Endothelial cell of umbilical vein (primary cell): ENCODE measurements around the gene GIPR. TPM values are rescaled to one million over a fixed set of nuclear protein-coding genes. Genes with fewer than 3 reads are reported as not detected.
A peak's percentile ranks its signal among the peaks of the same experiment; 100 is the strongest.

Experiments used
- BruUV-seq: library from RNA; stranded (reverse); fragments of 400-500 nt; replicated peaks from 2 replicates; lab custom pipeline; 2021; lab: Mats Ljungman, UMichigan
- CTCF ChIA-PET: fragments of 300-600, 350-600 bp; sonication (Branson Sonifier 250); formaldehyde crosslinking; loops from one replicate; lab custom pipeline; 2021; ENCODE audit warnings: antibody characterized with exemption, inconsistent platforms; lab: Charles Lee
- POLR2A ChIA-PET: fragments of 300-600, 350-600 bp; sonication (Branson Sonifier 250); formaldehyde crosslinking; loops from one replicate; lab custom pipeline; 2021; ENCODE audit warnings: antibody characterized with exemption, inconsistent platforms; lab: Charles Lee
- DNase-seq: peaks from one replicate; pipeline ENCODE4 v3.0.0-alpha.2; 2011; ENCODE audit warnings: low read depth, low spot score
- FAIRE-seq: peaks from 2 replicates; lab custom pipeline; 2011; peaks lifted over from hg19 to GRCh38; lab: Jason Lieb, UNC
- H2AFZ ChIP-seq: 2 replicates; pipeline ENCODE4 v1.6.0; 2012; ENCODE audit warnings: low read depth, low read length, control low read depth, inconsistent platforms
- H3K27ac ChIP-seq: 2 replicates; pipeline ENCODE4 v1.5.1; 2011; ENCODE audit warnings: low read depth, mild to moderate bottlenecking, control low read depth, low read length, moderate library complexity; ENCODE audit not compliant: insufficient read depth
- H3K27me3 ChIP-seq, 2 experiments: 2 replicates each; pipeline versions ENCODE4 v1.6.0 to v1.6.1; 2011; ENCODE audit warnings: low read length in 2 of 2, mixed read lengths in 1 of 2; ENCODE audit not compliant: control insufficient read depth in 2 of 2, insufficient read depth in 2 of 2
- H3K36me3 ChIP-seq, 2 experiments: 2 replicates in 1 of 2; 3 replicates in 1 of 2; pipeline ENCODE4 v1.5.1; 2011; ENCODE audit warnings: low read length in 2 of 2, mild to moderate bottlenecking in 1 of 2, moderate library complexity in 1 of 2; ENCODE audit not compliant: control insufficient read depth in 2 of 2, insufficient read depth in 2 of 2; ENCODE audit errors: extremely low read depth in 1 of 2
- H3K4me1 ChIP-seq: 3 replicates; pipeline ENCODE4 v1.5.1; 2011; ENCODE audit warnings: mild to moderate bottlenecking, low read length; ENCODE audit not compliant: control insufficient read depth, insufficient read depth; ENCODE audit errors: extremely low read depth
- H3K4me2 ChIP-seq: 2 replicates; pipeline ENCODE4 v1.6.1; 2011; ENCODE audit warnings: low read length, control low read depth, mixed read lengths; ENCODE audit not compliant: insufficient read depth
- H3K4me3 ChIP-seq, 3 experiments: fragments of 200-600 bp in 1 of 3; sonication (generic), shearing (Covaris generic) in 1 of 3; replicated peaks in 1 of 3; 2 replicates each; pipeline ENCODE4 v1.5.1; 2011 to 2016; ENCODE audit warnings: control low read depth in 3 of 3, low read length in 3 of 3, mild to moderate bottlenecking in 2 of 3, inconsistent platforms in 1 of 3, low read depth in 1 of 3, moderate library complexity in 1 of 3; ENCODE audit not compliant: insufficient read depth in 1 of 3
- H3K79me2 ChIP-seq: 2 replicates; pipeline ENCODE4 v1.6.0; 2012; ENCODE audit warnings: low read length, inconsistent platforms; ENCODE audit not compliant: control insufficient read depth, insufficient read depth
- H3K9ac ChIP-seq: replicated peaks from 2 replicates; pipeline ENCODE3; 2011; ENCODE audit warnings: low read length, control low read depth; ENCODE audit not compliant: insufficient read depth; ENCODE audit errors: extremely low read depth
- H3K9me1 ChIP-seq: replicated peaks from 3 replicates; pipeline ENCODE4 v1.6.0; 2011; ENCODE audit warnings: mild to moderate bottlenecking, low read length; ENCODE audit not compliant: control insufficient read depth, insufficient read depth; ENCODE audit errors: extremely low read depth
- H3K9me3 ChIP-seq: replicated peaks from 2 replicates; pipeline ENCODE4 v1.5.1; 2012; ENCODE audit warnings: low read length, inconsistent platforms; ENCODE audit not compliant: control insufficient read depth, insufficient read depth
- H4K20me1 ChIP-seq: replicated peaks from 2 replicates; pipeline ENCODE3; 2011; ENCODE audit warnings: mild to moderate bottlenecking, low read length; ENCODE audit not compliant: control insufficient read depth, insufficient read depth; ENCODE audit errors: extremely low read depth
- EZH2 ChIP-seq: IDR thresholded peaks from 2 replicates; pipeline ENCODE4 v1.6.1; 2012; ENCODE audit warnings: borderline replicate concordance, low read depth, mild to moderate bottlenecking, moderate library complexity, low read length, inconsistent platforms; ENCODE audit not compliant: severe bottlenecking
- FOS ChIP-seq: IDR thresholded peaks from 2 replicates; pipeline ENCODE4 v1.6.1; 2011; ENCODE audit warnings: mild to moderate bottlenecking, low read length, moderate library complexity, borderline replicate concordance; ENCODE audit not compliant: insufficient read depth
- JUN ChIP-seq: IDR thresholded peaks from 2 replicates; pipeline ENCODE4 v1.6.1; 2011; ENCODE audit warnings: borderline replicate concordance, low read depth; ENCODE audit not compliant: insufficient read length, insufficient read depth
- MAX ChIP-seq: IDR thresholded peaks from 2 replicates; pipeline ENCODE4 v1.6.1; 2011; ENCODE audit not compliant: insufficient read depth, insufficient read length
- MYC ChIP-seq: IDR thresholded peaks from one replicate; pipeline ENCODE4 v1.6.1; 2011; ENCODE audit warnings: mild to moderate bottlenecking, low read depth, low read length
- POLR2A ChIP-seq: IDR thresholded peaks from 2 replicates; pipeline ENCODE4 v1.6.1; 2012; ENCODE audit warnings: low read depth, mild to moderate bottlenecking, control low read depth, low read length
- dilution Hi-C: fragments of 300-500 bp; cut with MboI; formaldehyde crosslinking; loops from one replicate; pipeline ENCODE4 v1.15.0; 2019; ENCODE audit warnings: low sequenced_read_pairs; ENCODE audit not compliant: extremely low pct_ligation_motif_present
- intact Hi-C: fragments of 100-400 bp; cut with micrococcal nuclease; formaldehyde crosslinking; loops from one replicate; pipeline ENCODE4 v1.10.0; 2022
- polyA plus RNA-seq, 4 experiments: library from polyadenylated mRNA; depleted of rRNA in 3 of 4; stranded (reverse) in 3 of 4; unstranded in 1 of 4; fragments of >200 nt; gene quantifications; 2 replicates each; pipeline versions ENCODE4 v1.2.1 to v1.2.3, GENCODE V29; 2011 to 2012; ENCODE audit warnings: missing spikeins in 1 of 4
- total RNA-seq: library from RNA; stranded (reverse); gene quantifications from 2 replicates; pipeline ENCODE4 v1.2.3, GENCODE V29; 2021

GIPR gene
- total and polyA plus RNA-seq, 2 donors (not counting 3 experiments of a cell fraction or from before 2014, with no cell fraction given), result not detected

GRCh38 chr19:45676851-45677263 is 8.8 kb downstream of the GIPR start:
- BruUV-seq, result no TSS peak
- H3K4me2 ChIP-seq, result no peak overlapping the region
- H3K9ac ChIP-seq, result no peak overlapping the region
- H3K9me1 ChIP-seq, result no peaks in the 10 kb centered on the region
- H3K4me1 ChIP-seq, result peaks cover 10% of the 10 kb centered on the region
- H3K27ac ChIP-seq, result no peak overlapping the region
- peaks cover 0 to 2% of the 10 kb centered on the region in 2 experiments for H3K27me3 ChIP-seq
- DNase-seq (no peak), FAIRE-seq (no peak)
- H3K79me2 ChIP-seq, result no peaks in the 10 kb centered on the region
- ChIA-PET POLR2A (interaction anchor here (0.8 kb wide), 1 partner anchor 15 kb away, joined by 3 read pairs; no protein-coding TSS in a partner anchor), CTCF (interaction anchor here (0.8 to 5.3 kb wide), 8 partner anchors 9 to 118 kb away, joined by 3 to 55 read pairs (median 4); partner anchors contain the start of genes QPCTL and SNRPD2)
- intact Hi-C loops (no loop called here), dilution Hi-C loops (no loop called here)
- no peaks in the 10 kb centered on the region for H3K36me3 ChIP-seq
- H2AFZ ChIP-seq, result peak overlapping the region; percentile 48
- H4K20me1 ChIP-seq, result no peaks in the 10 kb centered on the region
- no peaks in the 10 kb centered on the region for H3K9me3 ChIP-seq
- peak overlapping the region in 1 of 3 experiments; percentile 12 for H3K4me3 ChIP-seq
- no peak for TF ChIP-seq EZH2
- no peak for TF ChIP-seq FOS
- no peak for TF ChIP-seq MYC
- no peak for TF ChIP-seq POLR2A
- TF ChIP-seq MAX, result no peak
- no peak for TF ChIP-seq JUN
